22Rv1 (cell line): ENCODE measurements around the gene ZXDA.

Experiments used
- H3K27ac ChIP-seq: fragments of 450-650 bp; 2 replicates; pipeline ENCODE4 v1.5.1; 2017
- ZFX ChIP-seq: fragments of 450-650 bp; IDR thresholded peaks from 2 replicates; pipeline ENCODE4 v1.6.1; 2017; ENCODE audit warnings: antibody characterized with exemption, borderline replicate concordance
- TF ChIP-seq, protein P1 (sequence below): fragments of 450-650 bp; IDR thresholded peaks from 2 replicates; pipeline ENCODE4 v1.5.1; 2017; ENCODE audit warnings: mild to moderate bottlenecking

ZXDA gene

DNA sequence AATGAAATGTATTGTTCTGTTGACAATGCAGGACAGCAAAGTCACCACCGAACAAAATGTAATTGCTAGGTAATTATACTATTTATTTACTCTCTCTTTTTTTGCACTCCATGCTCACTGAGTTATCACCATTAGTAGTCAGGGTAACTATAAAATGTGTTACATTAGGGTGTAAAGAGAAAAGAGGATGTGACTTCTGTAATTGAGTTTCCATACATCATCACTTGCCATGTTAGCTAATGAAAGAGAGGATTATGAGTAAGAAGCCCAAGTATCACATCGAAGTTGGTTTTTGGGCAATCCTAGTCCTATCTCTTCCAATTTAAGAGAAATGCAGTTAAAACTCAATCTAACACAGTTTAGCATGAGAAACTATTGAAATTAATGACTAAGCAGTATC is 7.6 kb downstream of the ZXDA start:
- no peak overlapping the region for H3K27ac ChIP-seq
- no peak for TF ChIP-seq ZFX
- TF ChIP-seq, protein P1, sequence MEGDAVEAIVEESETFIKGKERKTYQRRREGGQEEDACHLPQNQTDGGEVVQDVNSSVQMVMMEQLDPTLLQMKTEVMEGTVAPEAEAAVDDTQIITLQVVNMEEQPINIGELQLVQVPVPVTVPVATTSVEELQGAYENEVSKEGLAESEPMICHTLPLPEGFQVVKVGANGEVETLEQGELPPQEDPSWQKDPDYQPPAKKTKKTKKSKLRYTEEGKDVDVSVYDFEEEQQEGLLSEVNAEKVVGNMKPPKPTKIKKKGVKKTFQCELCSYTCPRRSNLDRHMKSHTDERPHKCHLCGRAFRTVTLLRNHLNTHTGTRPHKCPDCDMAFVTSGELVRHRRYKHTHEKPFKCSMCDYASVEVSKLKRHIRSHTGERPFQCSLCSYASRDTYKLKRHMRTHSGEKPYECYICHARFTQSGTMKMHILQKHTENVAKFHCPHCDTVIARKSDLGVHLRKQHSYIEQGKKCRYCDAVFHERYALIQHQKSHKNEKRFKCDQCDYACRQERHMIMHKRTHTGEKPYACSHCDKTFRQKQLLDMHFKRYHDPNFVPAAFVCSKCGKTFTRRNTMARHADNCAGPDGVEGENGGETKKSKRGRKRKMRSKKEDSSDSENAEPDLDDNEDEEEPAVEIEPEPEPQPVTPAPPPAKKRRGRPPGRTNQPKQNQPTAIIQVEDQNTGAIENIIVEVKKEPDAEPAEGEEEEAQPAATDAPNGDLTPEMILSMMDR = no peak

DNA sequence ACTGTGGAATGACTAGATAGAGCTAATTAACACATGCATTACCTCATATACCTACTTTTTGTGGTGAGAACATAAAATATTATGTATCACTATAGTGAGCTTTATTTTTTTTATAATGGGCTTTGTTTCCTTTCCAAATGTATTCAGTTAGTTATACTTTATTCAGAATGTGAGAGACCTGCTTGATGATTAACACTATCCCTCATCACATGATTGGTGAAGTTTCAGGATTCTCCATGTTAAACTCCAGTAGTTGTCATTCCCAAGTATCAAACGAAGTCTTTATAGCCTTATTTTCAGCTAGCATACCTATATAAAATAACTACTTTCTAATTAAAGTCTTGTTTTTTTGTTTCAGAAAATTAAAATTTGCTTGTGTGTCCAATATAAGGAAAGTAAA is 8.8 kb downstream of the ZXDA start:
- TF ChIP-seq, protein P1 = no peak
- TF ChIP-seq ZFX = no peak
- no peak overlapping the region for H3K27ac ChIP-seq

DNA sequence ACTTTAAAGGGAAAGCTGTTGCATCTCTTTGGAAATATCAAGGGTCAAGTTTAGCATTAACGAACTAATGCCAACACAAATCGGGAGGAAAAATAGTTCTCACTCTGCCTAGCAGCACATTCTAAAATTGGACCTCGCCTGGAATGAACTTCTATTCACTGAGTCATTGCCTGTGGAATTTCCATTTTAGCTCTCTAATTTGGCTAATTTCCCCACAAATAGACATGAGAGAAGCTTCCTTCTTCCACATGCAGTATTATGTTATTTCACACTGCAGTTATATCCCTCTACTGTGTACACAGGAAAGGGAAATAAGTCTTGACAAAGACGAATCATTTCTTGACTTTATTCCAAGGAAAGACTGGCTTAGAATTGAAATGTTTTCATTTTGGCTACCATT is 9.3 kb downstream of the ZXDA start:
- H3K27ac ChIP-seq = no peak overlapping the region
- TF ChIP-seq ZFX = no peak
- TF ChIP-seq, protein P1 = no peak

DNA sequence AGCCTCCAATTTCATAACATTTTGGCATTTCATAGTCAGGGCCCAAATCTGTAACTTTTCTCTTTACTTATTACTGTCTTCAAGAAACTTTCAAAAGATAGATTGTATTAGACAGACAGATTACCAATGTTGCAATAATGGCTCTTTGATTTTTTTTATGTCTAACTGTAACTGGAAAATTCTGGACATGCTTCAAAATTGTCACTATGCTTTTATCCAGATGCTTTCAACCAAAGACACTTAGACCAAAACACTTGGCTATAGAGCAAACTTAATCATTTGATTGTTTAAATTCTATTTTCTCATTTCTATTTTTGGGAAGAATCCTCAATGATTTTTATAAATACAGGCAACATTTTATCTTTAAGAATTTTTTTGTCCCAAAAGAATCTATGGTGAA is 10.4 kb downstream of the ZXDA start:
- TF ChIP-seq ZFX = no peak
- TF ChIP-seq, protein P1 = no peak
- no peak overlapping the region for H3K27ac ChIP-seq

DNA sequence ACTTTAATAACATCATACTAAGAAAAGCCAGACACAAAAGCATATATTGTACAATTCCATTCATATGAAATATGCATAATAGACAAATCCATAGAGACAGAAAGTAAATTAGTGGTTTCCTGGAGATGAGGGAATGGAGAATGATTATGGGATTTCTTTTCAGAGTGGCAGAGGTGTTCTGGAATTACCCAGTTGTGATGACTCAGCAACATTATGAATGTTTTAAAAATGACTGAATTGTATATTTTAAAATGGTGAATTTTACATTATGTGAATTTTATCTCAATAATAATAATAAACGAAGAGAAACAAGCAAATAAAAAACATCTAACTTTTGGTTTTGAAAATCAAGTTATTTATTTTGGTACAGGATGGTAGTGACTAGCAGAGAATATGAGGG is 11.2 kb downstream of the ZXDA start:
- no peak overlapping the region for H3K27ac ChIP-seq
- TF ChIP-seq ZFX = no peak
- TF ChIP-seq, protein P1 = no peak

DNA sequence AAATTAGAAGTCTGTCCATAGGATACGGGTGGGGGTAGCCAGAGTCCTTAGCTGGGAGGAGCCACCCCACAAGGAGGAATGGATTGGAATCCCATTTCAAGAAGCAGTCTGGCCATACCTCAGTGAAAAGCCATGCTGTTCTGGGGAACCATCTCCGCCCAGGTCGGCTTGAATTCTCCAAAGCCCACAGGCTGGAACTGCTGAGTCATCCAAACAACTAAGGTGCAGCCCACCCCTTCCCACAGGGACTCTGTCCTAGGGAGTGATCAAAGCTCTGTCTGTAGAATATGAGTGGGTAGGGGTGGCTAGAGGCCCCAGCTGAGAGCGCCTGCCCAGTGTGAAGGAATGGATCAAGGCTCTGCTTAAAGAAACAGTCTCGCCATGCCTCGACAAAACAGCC is 38.8 kb downstream of the ZXDA start:
- no peak overlapping the region for H3K27ac ChIP-seq
- TF ChIP-seq, protein P1 = no peak
- no peak for TF ChIP-seq ZFX
